Measurements from ENCODE around the gene OR10A3.

GRCh38 chr11:7909585-7910285 lies 31.8 kb downstream of the OR10A3 start:
- TF ChIP-seq POLR2AphosphoS5 (IDR thresholded peaks at IDR 0.05) (no peak), POLR2A (IDR thresholded peaks at IDR 0.05) (no peak), CTCF (IDR thresholded peaks at IDR 0.05) (no peak)

All from prostate gland (tissue), 2 donors.